Spleen (tissue), 11 donors: Measurements from ENCODE around the gene SEL1L3. TPM values are rescaled to one million over a fixed set of nuclear protein-coding genes. Genes with fewer than 3 reads are reported as not detected.
A peak's percentile ranks its signal among the peaks of the same experiment; 100 is the strongest.

ENCODE experiments used
- DNase-seq: peaks from one replicate; pipeline ENCODE4 v3.0.0-alpha.2; 2020
- H3K27ac ChIP-seq, 8 donors: fragments of 200-600 bp; sonication (generic) in 7 of 8; 1 replicate in 4 of 8; 2 replicates in 4 of 8; pipeline versions ENCODE4 v1.5.0 to v1.8.0; 2016 to 2021; ENCODE audit warnings: inconsistent platforms in 4 of 8, mild to moderate bottlenecking in 4 of 8, moderate library complexity in 1 of 8
- H3K27me3 ChIP-seq, 7 donors: fragments of 200-600 bp; sonication (generic) in 6 of 7; replicated peaks in 1 of 7; 1 replicate in 4 of 7; 2 replicates in 3 of 7; pipeline versions ENCODE4 v1.5.0 to v1.8.0; 2016 to 2021; ENCODE audit warnings: inconsistent platforms in 3 of 7, mild to moderate bottlenecking in 1 of 7
- H3K36me3 ChIP-seq, 6 donors: fragments of 200-600 bp; sonication (generic) in 5 of 6; 1 replicate in 4 of 6; 2 replicates in 2 of 6; pipeline versions ENCODE4 v1.5.0 to v1.8.0; 2016 to 2021; ENCODE audit warnings: inconsistent platforms in 2 of 6
- H3K4me1 ChIP-seq, 6 donors: fragments of 200-600 bp; sonication (generic) in 5 of 6; 1 replicate in 3 of 6; 2 replicates in 3 of 6; pipeline versions ENCODE4 v1.5.0 to v1.8.0; 2016 to 2021; ENCODE audit warnings: inconsistent platforms in 3 of 6
- H3K4me3 ChIP-seq, 8 donors: fragments of 200-600 bp; sonication (generic) in 7 of 8; 1 replicate in 4 of 8; 2 replicates in 4 of 8; pipeline versions ENCODE4 v1.5.0 to v1.8.0; 2016 to 2021; ENCODE audit warnings: inconsistent platforms in 4 of 8, mild to moderate bottlenecking in 4 of 8, moderate library complexity in 2 of 8
- H3K9me3 ChIP-seq, 8 donors: fragments of 200-600 bp; sonication (generic) in 7 of 8; 1 replicate in 4 of 8; 2 replicates in 4 of 8; pipeline versions ENCODE4 v1.5.0 to v1.8.0; 2016 to 2021; ENCODE audit warnings: inconsistent platforms in 4 of 8
- POLR2A ChIP-seq, 3 donors: fragments of 450-650 bp; IDR thresholded peaks; one replicate each; pipeline ENCODE4 v1.5.1; 2017; ENCODE audit warnings: antibody characterized with exemption in 3 of 3, mild to moderate bottlenecking in 1 of 3
- POLR2AphosphoS5 ChIP-seq, 3 donors: sonication (generic); formaldehyde crosslinking; IDR thresholded peaks; one replicate each; pipeline ENCODE4 v1.5.1; 2017; ENCODE audit warnings: antibody characterized with exemption in 3 of 3
- WGBS, 5 donors: extraction: QIAGEN DNeasy Blood & Tissue Kit in 3 of 5; methylation state at CpG; one replicate each; pipeline versions ENCODE4 v1.1.5 to v1.1.7; 2013 to 2018; 5-methylcytosine and 5-hydroxymethylcytosine counted together
- intact Hi-C: fragments of 100-400 bp; cut with DNase I; formaldehyde crosslinking; loops from one replicate; pipeline ENCODE4 v1.15.0; 2023; ENCODE audit warnings: low total_unique reads
- polyA plus RNA-seq, 3 donors: library from polyadenylated mRNA; stranded (reverse); fragments of 200-250 nt; gene quantifications; one replicate each; pipeline ENCODE4 v1.2.1, GENCODE V29; 2013
- total RNA-seq, 7 donors: library from RNA; depleted of rRNA in 3 of 7; stranded (reverse); fragments of >200 nt in 3 of 7; fragmentation: NEBNext Ultra II Directional in 4 of 7; extraction: Animal tissue kit (Norgen Biotek cat#: 25700) in 4 of 7; gene quantifications; one replicate each; pipeline versions ENCODE4 v1.1.0 to v1.2.1, GENCODE V29; 2016 to 2021
- TF ChIP-seq, protein P1 (sequence below), 11 experiments: fragments of 200-600 bp in 7 of 11; fragments of 450-650 bp in 4 of 11; sonication (generic) in 4 of 11; IDR thresholded peaks in 8 of 11; conservative IDR thresholded peaks in 3 of 11; 1 replicate in 7 of 11; 2 replicates in 4 of 11; pipeline versions ENCODE4 v1.4.0 to v1.8.0; 2016 to 2021; ENCODE audit warnings: antibody characterized with exemption in 11 of 11, inconsistent platforms in 4 of 11, mild to moderate bottlenecking in 1 of 11
- donor health status: healthy with polysubstance abuse.
- donor health status: DM: no; HTN: no; CAD: no; lungs with moderate emphysema.
- donor health status: DM: no; HTN: no; CAD: no.
- donor health status: Bipolar disorder and iron deficiency.
- donor health status: healthy.
- donor health status: DM: no; HTN: no; CAD: no.
- donor health status: DM: yes; HTN: yes; CAD: no.

SEL1L3 gene
- total and polyA plus RNA-seq, 10 donors, result 59.0 to 319 (median 127) TPM

DNA sequence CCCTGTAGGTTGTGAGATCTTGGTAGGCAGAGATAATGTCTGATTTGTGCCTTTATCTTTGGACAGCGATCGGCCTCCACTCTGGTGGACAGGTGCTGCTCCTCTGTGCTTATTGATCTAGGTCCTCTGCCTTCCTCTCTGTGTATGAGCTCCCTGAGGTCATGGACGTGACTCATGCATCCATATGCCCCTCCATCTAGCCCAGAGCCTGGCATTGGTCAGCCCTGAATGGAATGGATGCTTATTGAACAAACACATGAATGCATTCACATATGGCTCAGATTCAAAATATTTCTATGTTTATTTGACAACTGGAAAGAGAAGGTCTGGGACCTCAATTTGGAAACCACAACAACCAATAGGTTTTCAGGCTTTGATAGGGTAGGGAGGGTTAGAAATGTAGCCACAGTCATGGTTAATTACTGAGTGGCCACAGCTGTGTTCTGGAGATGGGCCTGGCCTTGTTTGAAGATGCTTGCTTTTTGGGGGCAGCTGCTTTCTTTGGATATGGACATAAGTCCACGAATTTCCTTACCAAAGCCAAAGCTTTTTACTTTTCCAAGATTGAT, 76.2 kb downstream of the SEL1L3 start:
- 81 to 92% (median 86%) methylated on average over 4 of the region's 4 CpGs for WGBS, 5 donors
- TF ChIP-seq POLR2AphosphoS5 (IDR thresholded peaks at IDR 0.05) (no peak), POLR2A (IDR thresholded peaks at IDR 0.05) (no peak)
- TF ChIP-seq, protein P1, sequence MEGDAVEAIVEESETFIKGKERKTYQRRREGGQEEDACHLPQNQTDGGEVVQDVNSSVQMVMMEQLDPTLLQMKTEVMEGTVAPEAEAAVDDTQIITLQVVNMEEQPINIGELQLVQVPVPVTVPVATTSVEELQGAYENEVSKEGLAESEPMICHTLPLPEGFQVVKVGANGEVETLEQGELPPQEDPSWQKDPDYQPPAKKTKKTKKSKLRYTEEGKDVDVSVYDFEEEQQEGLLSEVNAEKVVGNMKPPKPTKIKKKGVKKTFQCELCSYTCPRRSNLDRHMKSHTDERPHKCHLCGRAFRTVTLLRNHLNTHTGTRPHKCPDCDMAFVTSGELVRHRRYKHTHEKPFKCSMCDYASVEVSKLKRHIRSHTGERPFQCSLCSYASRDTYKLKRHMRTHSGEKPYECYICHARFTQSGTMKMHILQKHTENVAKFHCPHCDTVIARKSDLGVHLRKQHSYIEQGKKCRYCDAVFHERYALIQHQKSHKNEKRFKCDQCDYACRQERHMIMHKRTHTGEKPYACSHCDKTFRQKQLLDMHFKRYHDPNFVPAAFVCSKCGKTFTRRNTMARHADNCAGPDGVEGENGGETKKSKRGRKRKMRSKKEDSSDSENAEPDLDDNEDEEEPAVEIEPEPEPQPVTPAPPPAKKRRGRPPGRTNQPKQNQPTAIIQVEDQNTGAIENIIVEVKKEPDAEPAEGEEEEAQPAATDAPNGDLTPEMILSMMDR (IDR thresholded peaks at IDR 0.05 in 8 of 11, conservative IDR thresholded peaks at IDR 0.05 in 3 of 11), result no peak
- intact Hi-C loops, result no loop called here
- H3K36me3 ChIP-seq, result peaks cover 0 to 99% (median 64%) of the 10 kb centered on the region in 6 donors
- DNase-seq, result no peak
- no peaks in the 10 kb centered on the region for H3K9me3 ChIP-seq
- H3K27ac ChIP-seq, result no peak overlapping the region
- no peak overlapping the region for H3K4me3 ChIP-seq
- peaks cover 0 to 8% (median 3%) of the 10 kb centered on the region in 6 donors for H3K4me1 ChIP-seq
- H3K27me3 ChIP-seq, result no peaks in the 10 kb centered on the region

DNA sequence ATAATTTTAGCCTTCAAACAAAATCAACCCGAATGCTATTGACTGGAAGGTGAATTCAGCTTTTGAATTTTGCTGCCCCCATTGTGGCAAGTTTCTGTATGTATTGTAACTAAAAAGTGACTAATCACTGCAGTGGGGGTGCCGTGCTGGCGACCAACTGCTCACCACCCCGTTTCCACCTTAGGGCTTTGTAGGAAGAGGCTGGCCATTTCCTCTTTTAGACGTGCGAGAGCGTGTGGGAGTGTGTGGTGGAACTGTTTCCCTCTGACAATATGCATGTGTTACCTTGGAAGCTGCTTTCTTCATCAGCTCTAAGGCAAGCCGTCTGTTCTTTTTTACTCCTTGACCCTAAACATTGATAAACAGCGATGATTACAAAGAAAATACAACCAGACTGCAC, 78.8 kb downstream of the SEL1L3 start:
- Histone ChIP-seq H3K4me3 (no peak overlapping the region), H3K4me1 (peaks cover 0 to 8% (median 3%) of the 10 kb centered on the region in 6 donors), H3K27ac (no peak overlapping the region), H3K9me3 (no peaks in the 10 kb centered on the region), H3K36me3 (peaks cover 0 to 100% (median 74%) of the 10 kb centered on the region in 6 donors), H3K27me3 (no peaks in the 10 kb centered on the region)
- no peak for DNase-seq
- WGBS, 5 donors, result 18 to 29% (median 22%) methylated on average over 9 of the region's 9 CpGs
- TF ChIP-seq POLR2AphosphoS5 (IDR thresholded peaks at IDR 0.05), result no peak
- no peak for TF ChIP-seq POLR2A (IDR thresholded peaks at IDR 0.05)
- TF ChIP-seq, protein P1 (IDR thresholded peaks at IDR 0.05 in 8 of 11, conservative IDR thresholded peaks at IDR 0.05 in 3 of 11), result no peak
- intact Hi-C loops, result no loop called here

DNA sequence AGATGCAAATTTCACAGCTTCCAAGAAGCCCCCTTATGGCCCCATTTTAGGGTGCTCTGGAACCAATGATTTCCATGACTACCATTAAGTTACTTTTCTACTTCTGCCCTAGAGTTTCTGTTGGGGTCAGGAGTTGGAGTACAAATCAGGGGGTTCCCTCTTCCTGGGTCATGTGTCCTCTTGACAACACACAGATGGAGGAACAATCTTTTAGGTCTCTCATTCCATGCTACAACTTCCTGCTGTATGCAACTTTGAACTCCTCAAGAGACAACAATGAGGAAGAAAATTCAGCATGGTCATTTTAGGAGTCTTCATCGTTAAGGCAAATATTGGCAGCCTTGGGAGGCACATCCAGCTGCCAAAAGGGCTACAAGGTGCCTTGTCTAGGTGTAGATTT, 79.7 kb downstream of the SEL1L3 start:
- WGBS, 5 donors, result 35 to 64% (median 53%) methylated on average over 1 of the region's 1 CpG
- Histone ChIP-seq H3K9me3 (no peaks in the 10 kb centered on the region), H3K36me3 (peaks cover 0 to 100% (median 75%) of the 10 kb centered on the region in 6 donors), H3K27me3 (no peaks in the 10 kb centered on the region), H3K4me3 (no peak overlapping the region), H3K27ac (no peak overlapping the region), H3K4me1 (peaks cover 0 to 8% (median 3%) of the 10 kb centered on the region in 6 donors)
- DNase-seq, result no peak
- intact Hi-C loops, result no loop called here
- TF ChIP-seq POLR2AphosphoS5 (IDR thresholded peaks at IDR 0.05) (peak in 1 of 3 donors; percentile 11), POLR2A (IDR thresholded peaks at IDR 0.05) (no peak)
- TF ChIP-seq, protein P1 (IDR thresholded peaks at IDR 0.05 in 8 of 11, conservative IDR thresholded peaks at IDR 0.05 in 3 of 11), result no peak

DNA sequence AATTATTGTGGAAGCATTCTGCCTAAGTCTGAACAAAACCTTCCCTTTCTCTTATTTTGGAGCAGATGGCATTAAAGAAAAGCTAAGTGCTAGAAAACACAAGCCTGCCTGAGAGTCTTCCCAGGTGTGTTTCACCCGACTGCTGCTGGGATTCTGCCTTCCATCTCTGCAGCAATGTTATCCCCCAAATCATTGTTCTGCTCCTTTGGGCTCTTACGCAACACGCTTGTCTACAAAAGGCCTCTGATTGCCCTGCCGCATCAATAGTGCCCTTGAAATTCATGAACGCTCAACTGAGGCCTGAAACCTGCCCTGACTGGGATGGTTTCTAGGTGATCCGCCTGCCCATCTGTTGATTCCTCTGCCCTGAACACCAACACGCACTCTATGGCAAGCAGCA, 80.3 kb downstream of the SEL1L3 start:
- no peak overlapping the region for H3K27ac ChIP-seq
- peak in 1 of 3 donors; percentile 16 for TF ChIP-seq POLR2AphosphoS5 (IDR thresholded peaks at IDR 0.05)
- no peak for TF ChIP-seq POLR2A (IDR thresholded peaks at IDR 0.05)
- TF ChIP-seq, protein P1 (IDR thresholded peaks at IDR 0.05 in 8 of 11, conservative IDR thresholded peaks at IDR 0.05 in 3 of 11), result no peak
- no peaks in the 10 kb centered on the region for H3K9me3 ChIP-seq
- intact Hi-C loops, result no loop called here
- peaks cover 0 to 100% (median 72%) of the 10 kb centered on the region in 6 donors for H3K36me3 ChIP-seq
- H3K27me3 ChIP-seq, result no peaks in the 10 kb centered on the region
- WGBS, 5 donors, result 83 to 97% (median 85%) methylated on average over 7 of the region's 7 CpGs
- H3K4me1 ChIP-seq, result peaks cover 0 to 8% (median 3%) of the 10 kb centered on the region in 6 donors
- no peak for DNase-seq
- H3K4me3 ChIP-seq, result no peak overlapping the region
